ENCODE results near the gene REEP1. TPM values are rescaled to one million over a fixed set of nuclear protein-coding genes. Genes with fewer than 3 reads are reported as not detected.

Gene REEP1
- total RNA-seq, 1 experiment from 2014 or later = 0.20 TPM

GRCh38 chr2:86293612-86294011 lies 43.8 kb downstream of the REEP1 start:
- no peak for DNase-seq (ENCODE audit: low read depth)
- in situ Hi-C loops (cut with HindIII; ENCODE audit: low pct_unique_long_range_greater_than_20kb, low sequenced_read_pairs) = no loop called here

DNA sequence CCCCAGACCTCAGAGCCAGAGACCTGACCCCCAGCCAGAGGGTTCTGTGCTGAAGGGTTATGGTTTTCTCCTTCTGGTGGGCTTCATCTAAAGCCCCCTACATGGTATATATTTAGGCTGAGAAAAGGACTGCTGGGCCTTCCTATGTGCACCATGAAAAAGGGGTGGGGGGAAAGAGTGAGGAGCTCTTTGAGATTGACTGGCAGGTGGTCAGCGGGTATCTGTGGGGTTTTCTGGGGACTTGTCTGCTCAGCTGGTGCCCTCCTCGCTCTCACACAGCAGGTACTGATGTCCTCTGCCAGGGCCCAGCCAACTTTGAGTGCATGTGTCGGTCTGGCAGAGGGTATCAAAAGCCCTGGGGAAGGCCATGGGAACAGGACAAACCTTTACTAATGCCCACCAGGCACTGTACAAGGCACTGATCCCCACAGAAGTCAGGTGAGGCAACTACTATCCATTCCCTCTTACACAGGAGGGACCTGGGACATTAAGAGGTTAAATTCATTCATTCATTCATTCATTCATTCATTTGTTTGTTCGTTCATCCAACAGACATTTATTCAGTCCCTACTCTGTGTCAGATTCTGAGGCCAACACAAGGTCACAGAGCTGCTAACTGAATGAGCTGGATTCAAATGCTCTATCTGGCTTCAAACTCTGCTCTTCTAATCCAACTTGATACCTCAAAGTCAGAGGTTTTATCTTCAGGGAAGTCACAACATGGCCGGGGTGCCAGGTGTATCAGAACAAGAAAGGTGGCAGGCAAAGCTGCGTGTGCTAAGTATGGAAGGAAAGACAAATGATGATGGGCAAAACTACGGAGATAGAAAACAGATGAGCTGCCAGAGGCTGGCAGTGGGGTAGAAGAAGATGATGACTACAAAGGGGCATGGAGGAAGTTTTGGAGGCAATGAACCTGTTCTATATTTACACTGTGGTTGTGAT lies 44.6 kb downstream of the REEP1 start:
- DNase-seq (ENCODE audit: low read depth) = no peak
- in situ Hi-C loops (cut with HindIII; ENCODE audit: low pct_unique_long_range_greater_than_20kb, low sequenced_read_pairs) = no loop called here

GRCh38 chr2:86291328-86291662 lies 46.1 kb downstream of the REEP1 start:
- no peak for DNase-seq (ENCODE audit: low read depth)
- in situ Hi-C loops (cut with HindIII; ENCODE audit: low pct_unique_long_range_greater_than_20kb, low sequenced_read_pairs) = no loop called here

- in situ Hi-C loops (cut with HindIII; ENCODE audit: low pct_unique_long_range_greater_than_20kb, low sequenced_read_pairs) = no loop called here
- DNase-seq (ENCODE audit: low read depth) = no peak
Measured at GRCh38 chr2:86290596-86291327, 46.7 kb downstream of the REEP1 start.

DNA sequence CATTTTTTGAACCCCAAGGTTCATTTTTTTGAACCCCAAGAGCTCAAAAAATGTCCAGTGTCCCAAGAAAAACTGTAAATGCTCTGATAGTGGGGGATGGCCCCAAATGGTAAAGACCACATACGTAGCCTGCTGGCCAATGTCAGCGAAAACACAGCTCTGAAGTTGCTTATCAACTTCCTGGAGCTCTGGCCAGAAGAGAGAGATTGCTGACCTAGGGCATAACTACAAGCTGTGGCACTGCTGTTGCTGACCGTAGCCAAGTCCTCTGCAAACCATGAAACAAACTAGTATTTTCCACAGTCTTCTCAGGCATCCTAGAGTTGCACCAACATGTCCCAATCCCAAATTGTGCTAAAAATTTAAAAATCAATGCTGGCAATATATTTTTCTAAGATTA lies 50.9 kb downstream of the REEP1 start:
- DNase-seq (ENCODE audit: low read depth) = no peak
- in situ Hi-C loops (cut with HindIII; ENCODE audit: low pct_unique_long_range_greater_than_20kb, low sequenced_read_pairs) = no loop called here

GRCh38 chr2:86285981-86286380 lies 51.4 kb downstream of the REEP1 start:
- in situ Hi-C loops (cut with HindIII; ENCODE audit: low pct_unique_long_range_greater_than_20kb, low sequenced_read_pairs) = no loop called here
- no peak for DNase-seq (ENCODE audit: low read depth)

DNA sequence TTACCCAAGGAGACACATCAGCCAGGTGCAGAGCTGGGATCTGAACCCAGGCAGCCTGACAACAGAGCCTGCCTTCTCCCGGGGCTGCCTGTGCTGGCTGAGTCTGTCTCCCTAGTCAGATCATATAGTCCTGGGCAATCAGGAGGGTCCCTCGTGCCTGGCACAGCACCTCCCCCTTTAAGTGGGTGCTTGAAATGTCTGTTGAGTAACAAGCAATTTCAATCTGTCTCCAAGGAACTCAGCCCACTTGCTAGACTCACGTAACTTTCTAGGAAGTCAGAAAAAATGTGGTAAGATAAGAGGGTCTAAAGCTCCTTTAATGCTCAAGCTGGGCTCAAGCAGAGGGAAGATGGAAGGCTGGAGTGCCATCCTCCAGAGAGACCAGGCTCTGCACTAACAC lies 51.9 kb downstream of the REEP1 start:
- no peak for DNase-seq (ENCODE audit: low read depth)
- in situ Hi-C loops (cut with HindIII; ENCODE audit: low pct_unique_long_range_greater_than_20kb, low sequenced_read_pairs) = no loop called here

GRCh38 chr2:86284987-86285386 lies 52.4 kb downstream of the REEP1 start:
- DNase-seq (ENCODE audit: low read depth) = no peak
- in situ Hi-C loops (cut with HindIII; ENCODE audit: low pct_unique_long_range_greater_than_20kb, low sequenced_read_pairs) = no loop called here

DNA sequence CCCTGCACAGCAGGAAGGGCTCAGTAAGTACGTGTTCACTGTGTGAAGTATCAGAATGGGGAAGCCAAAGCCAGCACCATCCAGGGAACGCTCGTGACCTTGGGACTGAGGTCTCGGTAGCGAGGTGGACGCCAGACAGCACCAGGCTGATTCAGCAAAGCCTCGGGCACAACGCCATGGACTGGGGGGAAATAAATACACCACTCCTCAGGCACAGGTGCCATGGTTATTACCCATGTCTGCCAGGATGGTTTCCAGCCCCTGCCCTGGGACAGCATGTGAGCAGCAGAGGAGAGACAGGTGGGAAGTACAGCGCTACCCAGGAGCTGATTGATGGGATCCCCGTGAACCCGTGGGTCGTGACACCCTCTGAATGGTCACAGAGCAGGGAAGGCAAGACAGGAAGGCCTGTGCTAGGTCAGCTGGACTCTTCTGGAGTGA lies 53.0 kb downstream of the REEP1 start:
- no peak for DNase-seq (ENCODE audit: low read depth)
- in situ Hi-C loops (cut with HindIII; ENCODE audit: low pct_unique_long_range_greater_than_20kb, low sequenced_read_pairs) = no loop called here

DNA sequence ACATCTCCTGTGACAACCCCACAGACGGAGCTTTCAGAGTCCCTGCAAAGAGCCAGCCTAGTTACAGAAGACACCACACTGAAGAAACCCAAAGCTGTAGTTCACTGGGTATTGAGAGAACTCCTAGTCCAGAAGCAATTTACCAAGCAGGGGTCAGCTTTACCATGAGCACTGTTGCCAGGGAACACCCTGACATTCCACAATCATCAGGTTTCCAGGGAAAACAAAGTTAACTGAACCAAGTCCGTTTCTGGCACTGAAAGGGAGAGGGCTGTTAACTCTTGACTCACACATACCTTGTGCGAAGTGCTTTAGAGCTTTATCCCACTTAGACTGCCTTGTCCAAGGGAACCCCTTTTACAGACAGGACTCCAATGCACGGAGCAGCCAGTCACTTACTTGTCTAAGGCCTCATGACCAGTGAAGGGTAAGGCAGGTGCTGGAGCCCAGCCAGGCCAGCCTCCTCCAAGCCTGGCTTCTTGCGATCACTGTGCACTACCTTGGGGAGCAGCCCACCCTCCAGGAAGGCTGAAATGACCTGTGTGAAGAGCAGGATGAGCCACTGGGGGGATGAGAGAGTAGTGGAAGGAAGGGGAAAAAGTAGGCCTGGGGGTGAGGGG lies 53.9 kb downstream of the REEP1 start:
- in situ Hi-C loops (cut with HindIII; ENCODE audit: low pct_unique_long_range_greater_than_20kb, low sequenced_read_pairs) = no loop called here
- peak; percentile 56 for DNase-seq (ENCODE audit: low read depth)

DNA sequence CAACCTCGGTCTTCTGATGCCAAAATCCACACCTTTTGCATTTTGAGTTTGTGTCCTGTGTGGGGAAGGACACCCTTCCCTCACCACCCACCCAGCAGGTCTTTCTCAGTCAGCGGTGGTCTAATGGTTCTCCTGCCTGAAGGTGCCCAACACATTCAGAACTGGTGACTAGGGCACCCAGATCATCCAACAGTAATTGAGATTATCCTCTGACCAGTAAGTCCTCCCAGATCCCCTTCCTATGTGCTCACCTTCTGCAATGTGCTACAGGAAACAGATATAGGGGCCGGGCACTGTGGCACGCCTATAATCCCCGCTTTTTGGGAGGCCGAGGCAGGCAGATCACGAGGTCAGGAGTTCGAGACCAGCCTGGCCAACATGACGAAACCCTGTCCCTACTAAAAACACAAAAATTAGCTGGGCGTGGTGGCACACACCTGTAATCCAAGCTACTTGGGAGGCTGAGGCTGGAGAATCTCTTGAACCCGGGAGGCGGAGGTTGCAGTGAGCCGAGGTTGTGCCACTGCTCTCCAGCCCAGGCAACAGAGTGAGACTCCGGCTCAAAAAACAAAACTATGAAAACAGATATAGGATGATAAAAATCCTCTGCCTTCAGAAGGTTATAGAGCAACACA lies 56.2 kb downstream of the REEP1 start:
- DNase-seq (ENCODE audit: low read depth) = no peak
- in situ Hi-C loops (cut with HindIII; ENCODE audit: low pct_unique_long_range_greater_than_20kb, low sequenced_read_pairs) = no loop called here

GRCh38 chr2:86280191-86280667 lies 57.2 kb downstream of the REEP1 start:
- no peak for DNase-seq (ENCODE audit: low read depth)
- in situ Hi-C loops (cut with HindIII; ENCODE audit: low pct_unique_long_range_greater_than_20kb, low sequenced_read_pairs) = no loop called here

- DNase-seq (ENCODE audit: low read depth) = no peak
- in situ Hi-C loops (cut with HindIII; ENCODE audit: low pct_unique_long_range_greater_than_20kb, low sequenced_read_pairs) = no loop called here
Measured at GRCh38 chr2:86275962-86276361, 61.5 kb downstream of the REEP1 start.

DNA sequence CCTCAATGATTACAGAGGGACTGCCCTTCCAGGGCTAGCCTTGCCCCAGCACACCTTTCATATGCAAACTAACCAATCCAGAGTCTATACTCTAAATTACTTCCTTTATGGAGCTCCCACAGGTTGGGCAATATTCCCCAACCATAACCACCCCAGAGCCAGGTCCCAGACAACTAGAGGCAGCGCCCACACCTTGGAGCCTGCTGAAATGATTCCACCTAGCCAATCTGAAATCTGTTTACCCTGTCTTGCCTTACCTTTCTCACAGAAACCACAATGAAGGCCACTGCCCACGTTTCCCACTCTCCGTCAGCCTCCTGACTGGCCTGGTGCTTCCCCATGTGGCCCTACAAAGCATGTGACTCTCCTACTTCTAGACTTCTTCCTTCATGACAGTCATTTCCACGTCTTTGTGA lies 62.0 kb downstream of the REEP1 start:
- in situ Hi-C loops (cut with HindIII; ENCODE audit: low pct_unique_long_range_greater_than_20kb, low sequenced_read_pairs) = no loop called here
- no peak for DNase-seq (ENCODE audit: low read depth)

GRCh38 chr2:86274918-86275275 lies 62.5 kb downstream of the REEP1 start:
- in situ Hi-C loops (cut with HindIII; ENCODE audit: low pct_unique_long_range_greater_than_20kb, low sequenced_read_pairs) = no loop called here

GRCh38 chr2:86274265-86274917 lies 63.0 kb downstream of the REEP1 start:
- in situ Hi-C loops (cut with HindIII; ENCODE audit: low pct_unique_long_range_greater_than_20kb, low sequenced_read_pairs) = no loop called here
- peak; percentile 62 for DNase-seq (ENCODE audit: low read depth)

More at GRCh38 chr2:86274918-86275275, 62.5 kb downstream of the REEP1 start:
- peak; percentile 62 for DNase-seq (ENCODE audit: low read depth)

DNA sequence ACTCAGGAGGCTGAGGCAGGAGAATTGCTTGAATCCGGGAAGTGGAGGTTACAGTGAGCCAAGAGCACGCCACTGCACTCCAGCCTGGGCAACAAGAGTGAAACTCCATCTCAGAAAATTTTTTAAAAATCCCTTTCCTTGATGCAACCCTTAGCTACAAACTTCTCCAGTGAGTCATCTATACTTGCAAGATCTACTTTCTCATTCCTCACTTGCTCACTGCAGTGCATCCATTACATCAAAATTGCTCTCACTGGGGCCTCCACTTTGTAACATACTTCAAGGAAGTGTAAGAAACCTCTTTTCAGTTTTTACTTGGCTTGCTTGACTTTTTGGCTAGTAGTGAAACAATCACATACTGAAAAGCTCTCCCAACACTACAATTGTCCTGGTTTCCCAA lies 65.3 kb downstream of the REEP1 start:
- in situ Hi-C loops (cut with HindIII; ENCODE audit: low pct_unique_long_range_greater_than_20kb, low sequenced_read_pairs) = no loop called here
- no peak for DNase-seq (ENCODE audit: low read depth)

DNA sequence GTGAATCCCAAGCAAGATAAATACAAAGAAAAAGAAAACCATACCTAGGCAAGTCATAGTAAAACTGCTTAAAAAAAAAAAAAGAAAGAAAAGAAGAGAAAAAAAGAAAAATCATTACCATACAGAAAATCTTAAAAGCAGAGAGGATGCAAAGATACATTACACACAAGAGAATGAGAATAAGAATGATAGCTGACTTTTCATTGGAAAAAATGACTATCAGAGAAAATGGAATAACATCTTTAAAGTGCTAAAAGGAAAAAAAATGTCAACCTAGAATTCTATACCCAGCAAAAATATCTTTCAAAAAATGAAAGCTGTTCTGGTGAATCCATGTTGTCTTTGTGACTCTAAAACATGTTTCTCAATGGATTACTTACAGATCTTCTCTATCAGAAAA lies 66.2 kb downstream of the REEP1 start:
- DNase-seq (ENCODE audit: low read depth) = no peak
- in situ Hi-C loops (cut with HindIII; ENCODE audit: low pct_unique_long_range_greater_than_20kb, low sequenced_read_pairs) = no loop called here

All from Caki2 (cell line).